NT2/D1 (cell line): ENCODE measurements around the gene GARNL3.

Experiments used
- SUZ12 ChIP-seq: IDR thresholded peaks from 2 replicates; pipeline ENCODE4 v1.6.1; 2011; ENCODE audit not compliant: insufficient read length, insufficient read depth; ENCODE audit errors: extremely low read depth
- ZNF274 ChIP-seq: IDR thresholded peaks from 2 replicates; pipeline ENCODE4 v1.6.1; 2011; ENCODE audit warnings: mild to moderate bottlenecking, low read depth, low read length

GRCh38 chr9:127362829-127363228, 98.3 kb downstream of the GARNL3 start:
- TF ChIP-seq SUZ12 (no peak), ZNF274 (no peak)
